HepG2 (cell line): ENCODE results near the gene DCAF8. TPM values are rescaled to one million over a fixed set of nuclear protein-coding genes. Genes with fewer than 3 reads are reported as not detected.

ENCODE experiments used
- BCL6 ChIP-seq: IDR thresholded peaks from 2 replicates; pipeline ENCODE4 v1.6.1; 2016; ENCODE audit warnings: missing genetic modification reagents, missing compliant biosample characterization
- CCAR2 ChIP-seq: fragments of 200-400 bp; formaldehyde crosslinking; optimal IDR thresholded peaks from 2 replicates; pipeline ENCODE3; 2018; ENCODE audit warnings: low read depth, mild to moderate bottlenecking, low read length, moderate library complexity
- CCDC6 ChIP-seq: sonication (generic); formaldehyde crosslinking; IDR thresholded peaks from 2 replicates; pipeline ENCODE4 v1.8.1; 2022; ENCODE audit warnings: mild to moderate bottlenecking, missing genetic modification reagents, moderate library complexity
- FOXO1 ChIP-seq: sonication (generic); formaldehyde crosslinking; IDR thresholded peaks from 2 replicates; pipeline ENCODE4 v1.4.0; 2020; ENCODE audit warnings: missing genetic modification reagents
- KDM4B ChIP-seq: sonication (generic); formaldehyde crosslinking; IDR thresholded peaks from 2 replicates; pipeline ENCODE4 v1.4.0; 2020; ENCODE audit warnings: missing genetic modification reagents
- KLF9 ChIP-seq: IDR thresholded peaks from 2 replicates; pipeline ENCODE4 v1.6.1; 2016; ENCODE audit warnings: low read depth
- NBN ChIP-seq: fragments of 450-650 bp; conservative IDR thresholded peaks from 2 replicates; pipeline ENCODE4 v1.6.1; 2017
- NCOA2 ChIP-seq: sonication (generic); formaldehyde crosslinking; IDR thresholded peaks from 2 replicates; pipeline ENCODE4 v1.8.0; 2022; ENCODE audit warnings: inconsistent platforms
- RXRA ChIP-seq: sonication (generic); formaldehyde crosslinking; IDR thresholded peaks from 2 replicates; pipeline ENCODE4 v1.5.1; 2020; ENCODE audit warnings: missing genetic modification reagents
- SALL2 ChIP-seq: sonication (generic); formaldehyde crosslinking; IDR thresholded peaks from 2 replicates; pipeline ENCODE4 v1.8.1; 2023; ENCODE audit warnings: mild to moderate bottlenecking, missing genetic modification reagents, inconsistent platforms
- SIX4 ChIP-seq: sonication (generic); formaldehyde crosslinking; IDR thresholded peaks from 2 replicates; pipeline ENCODE4 v1.4.0; 2020; ENCODE audit warnings: missing genetic modification reagents
- SRSF1 ChIP-seq: fragments of 200-400 bp; formaldehyde crosslinking; optimal IDR thresholded peaks from 2 replicates; pipeline ENCODE3; 2017; ENCODE audit warnings: mild to moderate bottlenecking, low read depth, low read length, moderate library complexity
- YEATS2 ChIP-seq: sonication (generic); formaldehyde crosslinking; IDR thresholded peaks from 2 replicates; pipeline ENCODE4 v1.4.0; 2020; ENCODE audit warnings: missing genetic modification reagents, borderline replicate concordance
- ZFP36L1 ChIP-seq: sonication (generic); formaldehyde crosslinking; IDR thresholded peaks from 2 replicates; pipeline ENCODE4 v1.8.0; 2022; ENCODE audit warnings: mild to moderate bottlenecking, missing genetic modification reagents, moderate library complexity
- ZNF282 ChIP-seq: fragments of 450-650 bp; IDR thresholded peaks from 2 replicates; pipeline ENCODE4 v1.6.1; 2018; ENCODE audit not compliant: partially characterized antibody
- ZNF317 ChIP-seq: sonication (generic); formaldehyde crosslinking; IDR thresholded peaks from 2 replicates; pipeline ENCODE4 v1.5.0; 2020; ENCODE audit warnings: mild to moderate bottlenecking, missing genetic modification reagents
- ZNF33B ChIP-seq: sonication (generic); formaldehyde crosslinking; IDR thresholded peaks from 2 replicates; pipeline ENCODE4 v1.5.1; 2020; ENCODE audit warnings: mild to moderate bottlenecking, missing genetic modification reagents
- ZNF496 ChIP-seq: sonication (generic); formaldehyde crosslinking; IDR thresholded peaks from 2 replicates; pipeline ENCODE4 v1.8.1; 2023; ENCODE audit warnings: mild to moderate bottlenecking, moderate library complexity, missing genetic modification reagents; ENCODE audit not compliant: insufficient replicate concordance
- ZNF546 ChIP-seq: sonication (generic); formaldehyde crosslinking; conservative IDR thresholded peaks from 2 replicates; pipeline ENCODE4 v1.8.1; 2023; ENCODE audit warnings: mild to moderate bottlenecking, missing genetic modification reagents
- ZNF567 ChIP-seq: sonication (generic); formaldehyde crosslinking; IDR thresholded peaks from 2 replicates; pipeline ENCODE4 v1.8.1; 2023; ENCODE audit warnings: mild to moderate bottlenecking, missing genetic modification reagents, borderline replicate concordance
- ZNF788 ChIP-seq: sonication (generic); formaldehyde crosslinking; IDR thresholded peaks from 2 replicates; pipeline ENCODE4 v1.5.0; 2020; ENCODE audit warnings: mild to moderate bottlenecking, missing genetic modification reagents, borderline replicate concordance
- polyA plus RNA-seq, 8 experiments: library from polyadenylated mRNA; depleted of rRNA in 3 of 8; stranded (reverse) in 7 of 8; unstranded in 1 of 8; fragments of >200 nt; fragmentation: Illumina TruSeq in 4 of 8; extraction: Trizol in 4 of 8; gene quantifications; 2 replicates each; pipeline versions ENCODE4 v1.2.1 to v1.2.3, GENCODE V29; 2011 to 2016; ENCODE audit warnings: low read depth in 4 of 8, missing spikeins in 1 of 8, mixed read lengths in 1 of 8; ENCODE audit not compliant: insufficient read depth in 1 of 8
- total RNA-seq, 5 experiments: library from RNA; depleted of rRNA; stranded (reverse); fragments of >200 nt; fragmentation: Illumina TruSeq; extraction: Trizol; gene quantifications; 2 replicates each; pipeline ENCODE4 v1.2.3, GENCODE V29; 2016; ENCODE audit warnings: low read depth in 1 of 5
- TF ChIP-seq, protein P1 (sequence below): sonication (generic); formaldehyde crosslinking; IDR thresholded peaks from 2 replicates; pipeline ENCODE4 v1.4.0; 2020; ENCODE audit warnings: missing genetic modification reagents, borderline replicate concordance
- TF ChIP-seq, protein P2 (sequence below): fragments of 450-650 bp; IDR thresholded peaks from 2 replicates; pipeline ENCODE4 v1.6.1; 2016
- TF ChIP-seq, protein P3 (sequence below): IDR thresholded peaks from 2 replicates; pipeline ENCODE4 v1.6.1; 2016

The DCAF8 gene
- total and polyA plus RNA-seq, 2 of the 13 experiments (the other 11 are each of a cell fraction or from before 2014, with no cell fraction given), result 73.4 to 79.8 TPM

DNA sequence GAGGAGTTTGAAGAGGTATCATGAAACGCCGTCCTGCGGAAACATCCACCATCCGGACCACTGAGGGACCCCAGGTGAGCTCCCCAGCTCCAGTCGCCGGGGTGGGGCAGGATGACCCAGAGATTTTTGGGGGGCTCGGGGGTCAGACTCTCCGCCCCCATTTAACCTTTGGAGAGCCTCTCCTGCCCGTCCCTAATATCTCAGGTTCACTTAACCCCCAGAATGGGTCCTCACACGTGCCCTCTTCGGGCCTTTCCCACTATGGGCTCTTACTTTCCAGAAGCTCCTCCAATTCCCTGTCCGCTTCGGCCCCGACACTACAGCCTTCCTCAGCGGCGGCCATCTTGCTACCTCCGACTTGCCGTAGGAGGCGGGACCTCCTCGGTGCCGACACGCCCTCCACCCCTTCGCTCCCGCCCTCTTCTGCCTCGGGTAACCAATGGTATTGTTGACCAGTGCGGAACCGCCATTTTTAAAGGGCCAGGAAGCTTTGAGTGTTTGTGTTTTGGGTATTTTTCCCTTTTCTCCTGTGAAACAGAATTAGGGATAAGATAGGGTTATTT is 22.5 kb upstream of the DCAF8 start, which contains the start of gene PEX19 (continued):
- TF ChIP-seq, protein P1, sequence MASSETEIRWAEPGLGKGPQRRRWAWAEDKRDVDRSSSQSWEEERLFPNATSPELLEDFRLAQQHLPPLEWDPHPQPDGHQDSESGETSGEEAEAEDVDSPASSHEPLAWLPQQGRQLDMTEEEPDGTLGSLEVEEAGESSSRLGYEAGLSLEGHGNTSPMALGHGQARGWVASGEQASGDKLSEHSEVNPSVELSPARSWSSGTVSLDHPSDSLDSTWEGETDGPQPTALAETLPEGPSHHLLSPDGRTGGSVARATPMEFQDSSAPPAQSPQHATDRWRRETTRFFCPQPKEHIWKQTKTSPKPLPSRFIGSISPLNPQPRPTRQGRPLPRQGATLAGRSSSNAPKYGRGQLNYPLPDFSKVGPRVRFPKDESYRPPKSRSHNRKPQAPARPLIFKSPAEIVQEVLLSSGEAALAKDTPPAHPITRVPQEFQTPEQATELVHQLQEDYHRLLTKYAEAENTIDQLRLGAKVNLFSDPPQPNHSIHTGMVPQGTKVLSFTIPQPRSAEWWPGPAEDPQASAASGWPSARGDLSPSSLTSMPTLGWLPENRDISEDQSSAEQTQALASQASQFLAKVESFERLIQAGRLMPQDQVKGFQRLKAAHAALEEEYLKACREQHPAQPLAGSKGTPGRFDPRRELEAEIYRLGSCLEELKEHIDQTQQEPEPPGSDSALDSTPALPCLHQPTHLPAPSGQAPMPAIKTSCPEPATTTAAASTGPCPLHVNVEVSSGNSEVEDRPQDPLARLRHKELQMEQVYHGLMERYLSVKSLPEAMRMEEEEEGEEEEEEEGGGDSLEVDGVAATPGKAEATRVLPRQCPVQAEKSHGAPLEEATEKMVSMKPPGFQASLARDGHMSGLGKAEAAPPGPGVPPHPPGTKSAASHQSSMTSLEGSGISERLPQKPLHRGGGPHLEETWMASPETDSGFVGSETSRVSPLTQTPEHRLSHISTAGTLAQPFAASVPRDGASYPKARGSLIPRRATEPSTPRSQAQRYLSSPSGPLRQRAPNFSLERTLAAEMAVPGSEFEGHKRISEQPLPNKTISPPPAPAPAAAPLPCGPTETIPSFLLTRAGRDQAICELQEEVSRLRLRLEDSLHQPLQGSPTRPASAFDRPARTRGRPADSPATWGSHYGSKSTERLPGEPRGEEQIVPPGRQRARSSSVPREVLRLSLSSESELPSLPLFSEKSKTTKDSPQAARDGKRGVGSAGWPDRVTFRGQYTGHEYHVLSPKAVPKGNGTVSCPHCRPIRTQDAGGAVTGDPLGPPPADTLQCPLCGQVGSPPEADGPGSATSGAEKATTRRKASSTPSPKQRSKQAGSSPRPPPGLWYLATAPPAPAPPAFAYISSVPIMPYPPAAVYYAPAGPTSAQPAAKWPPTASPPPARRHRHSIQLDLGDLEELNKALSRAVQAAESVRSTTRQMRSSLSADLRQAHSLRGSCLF (CRISPR knock-in tag), result no peak
- peak; percentile 30; the same call in 1 of the 2 replicates for TF ChIP-seq ZNF788 (CRISPR knock-in tag)
- TF ChIP-seq RXRA (CRISPR knock-in tag), result peak; percentile 25; the same call in 1 of the 2 replicates
- TF ChIP-seq, protein P2, sequence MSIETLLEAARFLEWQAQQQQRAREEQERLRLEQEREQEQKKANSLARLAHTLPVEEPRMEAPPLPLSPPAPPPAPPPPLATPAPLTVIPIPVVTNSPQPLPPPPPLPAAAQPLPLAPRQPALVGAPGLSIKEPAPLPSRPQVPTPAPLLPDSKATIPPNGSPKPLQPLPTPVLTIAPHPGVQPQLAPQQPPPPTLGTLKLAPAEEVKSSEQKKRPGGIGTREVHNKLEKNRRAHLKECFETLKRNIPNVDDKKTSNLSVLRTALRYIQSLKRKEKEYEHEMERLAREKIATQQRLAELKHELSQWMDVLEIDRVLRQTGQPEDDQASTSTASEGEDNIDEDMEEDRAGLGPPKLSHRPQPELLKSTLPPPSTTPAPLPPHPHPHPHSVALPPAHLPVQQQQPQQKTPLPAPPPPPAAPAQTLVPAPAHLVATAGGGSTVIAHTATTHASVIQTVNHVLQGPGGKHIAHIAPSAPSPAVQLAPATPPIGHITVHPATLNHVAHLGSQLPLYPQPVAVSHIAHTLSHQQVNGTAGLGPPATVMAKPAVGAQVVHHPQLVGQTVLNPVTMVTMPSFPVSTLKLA, result 0 out of 2 replicates have a peak, but pooled peaks have one; percentile 9
- peak; percentile 22; the same call in 1 of the 2 replicates for TF ChIP-seq ZFP36L1
- no peak for TF ChIP-seq CCDC6 (CRISPR knock-in tag)
- peak; percentile 85 for TF ChIP-seq YEATS2 (CRISPR knock-in tag)
- TF ChIP-seq KDM4B (CRISPR knock-in tag), result peak; percentile 25; the same call in 1 of the 2 replicates
- TF ChIP-seq, protein P3, sequence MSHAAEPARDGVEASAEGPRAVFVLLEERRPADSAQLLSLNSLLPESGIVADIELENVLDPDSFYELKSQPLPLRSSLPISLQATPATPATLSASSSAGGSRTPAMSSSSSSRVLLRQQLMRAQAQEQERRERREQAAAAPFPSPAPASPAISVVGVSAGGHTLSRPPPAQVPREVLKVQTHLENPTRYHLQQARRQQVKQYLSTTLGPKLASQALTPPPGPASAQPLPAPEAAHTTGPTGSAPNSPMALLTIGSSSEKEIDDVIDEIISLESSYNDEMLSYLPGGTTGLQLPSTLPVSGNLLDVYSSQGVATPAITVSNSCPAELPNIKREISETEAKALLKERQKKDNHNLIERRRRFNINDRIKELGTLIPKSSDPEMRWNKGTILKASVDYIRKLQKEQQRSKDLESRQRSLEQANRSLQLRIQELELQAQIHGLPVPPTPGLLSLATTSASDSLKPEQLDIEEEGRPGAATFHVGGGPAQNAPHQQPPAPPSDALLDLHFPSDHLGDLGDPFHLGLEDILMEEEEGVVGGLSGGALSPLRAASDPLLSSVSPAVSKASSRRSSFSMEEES, result peak; percentile 25; the same call in 1 of the 2 replicates
- no peak for TF ChIP-seq ZNF33B (CRISPR knock-in tag)
- no peak for TF ChIP-seq ZNF496 (CRISPR knock-in tag)
- no peak for TF ChIP-seq NBN
- TF ChIP-seq KLF9, result peak; percentile 52; the same call in 1 of the 2 replicates
- no peak for TF ChIP-seq SALL2 (CRISPR knock-in tag)
- 0 out of 2 replicates have a peak, but pooled peaks have one; percentile 42 for TF ChIP-seq SIX4
- no peak for TF ChIP-seq SRSF1
- TF ChIP-seq ZNF317 (CRISPR knock-in tag), result 0 out of 2 replicates have a peak, but pooled peaks have one; percentile 31
- no peak for TF ChIP-seq ZNF282
- TF ChIP-seq FOXO1 (CRISPR knock-in tag), result 0 out of 2 replicates have a peak, but pooled peaks have one; percentile 31
- peak; percentile 31; the same call in 1 of the 2 replicates for TF ChIP-seq NCOA2
- TF ChIP-seq BCL6 (CRISPR knock-in tag), result peak; percentile 20; the same call in 1 of the 2 replicates
- TF ChIP-seq CCAR2, result no peak
- TF ChIP-seq ZNF546, result 0 out of 2 replicates have a peak, but pooled peaks have one; percentile 49
- peak; percentile 70; the same call in 1 of the 2 replicates for TF ChIP-seq ZNF567 (CRISPR knock-in tag)
